HL-60 (cell line): ENCODE measurements around the gene PRKAG1.

Experiments used
- DNase-seq, 2 experiments: peaks; one replicate each; pipeline ENCODE4 v3.0.0-alpha.2; 2010 to 2020; ENCODE audit warnings: low read depth in 1 of 2, low spot score in 1 of 2
- H3K27ac ChIP-seq: fragments of 250-450 bp; sonication (Bioruptor Pico); replicated peaks from 2 replicates; pipeline ENCODE4 v1.5.1; 2020; ENCODE audit warnings: mild to moderate bottlenecking, moderate library complexity
- H3K27me3 ChIP-seq: fragments of 250-450 bp; sonication (Bioruptor Pico); 2 replicates; pipeline ENCODE4 v1.5.1; 2021; ENCODE audit warnings: mild to moderate bottlenecking, moderate library complexity; ENCODE audit not compliant: insufficient read depth, poor library complexity, severe bottlenecking
- H3K4me3 ChIP-seq: replicated peaks from 2 replicates; pipeline ENCODE4 v1.5.1; 2011; ENCODE audit warnings: mild to moderate bottlenecking, control low read depth, low read length; ENCODE audit not compliant: insufficient read depth
- GABPA ChIP-seq: IDR thresholded peaks from 2 replicates; pipeline ENCODE4 v1.6.1; 2012; ENCODE audit warnings: low read depth
- POLR2AphosphoS5 ChIP-seq: IDR thresholded peaks from 2 replicates; pipeline ENCODE4 v1.6.1; 2012; ENCODE audit warnings: low read depth
- SPI1 ChIP-seq: IDR thresholded peaks from 2 replicates; pipeline ENCODE4 v1.6.1; 2012; ENCODE audit warnings: low read depth, mild to moderate bottlenecking, borderline replicate concordance
- TF ChIP-seq, protein P1 (sequence below): IDR thresholded peaks from one replicate; pipeline ENCODE4 v1.5.1; 2011; ENCODE audit warnings: low read length, control low read depth, inconsistent platforms; ENCODE audit not compliant: insufficient read depth
- TF ChIP-seq, protein P2 (sequence below): IDR thresholded peaks from 2 replicates; pipeline ENCODE4 v1.6.1; 2012; ENCODE audit warnings: low read depth; ENCODE audit not compliant: insufficient replicate concordance

The PRKAG1 gene

GRCh38 chr12:48972213-48972951 is 46.2 kb downstream of the PRKAG1 start:
- TF ChIP-seq SPI1 = no peak
- TF ChIP-seq, protein P1, sequence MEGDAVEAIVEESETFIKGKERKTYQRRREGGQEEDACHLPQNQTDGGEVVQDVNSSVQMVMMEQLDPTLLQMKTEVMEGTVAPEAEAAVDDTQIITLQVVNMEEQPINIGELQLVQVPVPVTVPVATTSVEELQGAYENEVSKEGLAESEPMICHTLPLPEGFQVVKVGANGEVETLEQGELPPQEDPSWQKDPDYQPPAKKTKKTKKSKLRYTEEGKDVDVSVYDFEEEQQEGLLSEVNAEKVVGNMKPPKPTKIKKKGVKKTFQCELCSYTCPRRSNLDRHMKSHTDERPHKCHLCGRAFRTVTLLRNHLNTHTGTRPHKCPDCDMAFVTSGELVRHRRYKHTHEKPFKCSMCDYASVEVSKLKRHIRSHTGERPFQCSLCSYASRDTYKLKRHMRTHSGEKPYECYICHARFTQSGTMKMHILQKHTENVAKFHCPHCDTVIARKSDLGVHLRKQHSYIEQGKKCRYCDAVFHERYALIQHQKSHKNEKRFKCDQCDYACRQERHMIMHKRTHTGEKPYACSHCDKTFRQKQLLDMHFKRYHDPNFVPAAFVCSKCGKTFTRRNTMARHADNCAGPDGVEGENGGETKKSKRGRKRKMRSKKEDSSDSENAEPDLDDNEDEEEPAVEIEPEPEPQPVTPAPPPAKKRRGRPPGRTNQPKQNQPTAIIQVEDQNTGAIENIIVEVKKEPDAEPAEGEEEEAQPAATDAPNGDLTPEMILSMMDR = peak; percentile 11
- TF ChIP-seq, protein P2, sequence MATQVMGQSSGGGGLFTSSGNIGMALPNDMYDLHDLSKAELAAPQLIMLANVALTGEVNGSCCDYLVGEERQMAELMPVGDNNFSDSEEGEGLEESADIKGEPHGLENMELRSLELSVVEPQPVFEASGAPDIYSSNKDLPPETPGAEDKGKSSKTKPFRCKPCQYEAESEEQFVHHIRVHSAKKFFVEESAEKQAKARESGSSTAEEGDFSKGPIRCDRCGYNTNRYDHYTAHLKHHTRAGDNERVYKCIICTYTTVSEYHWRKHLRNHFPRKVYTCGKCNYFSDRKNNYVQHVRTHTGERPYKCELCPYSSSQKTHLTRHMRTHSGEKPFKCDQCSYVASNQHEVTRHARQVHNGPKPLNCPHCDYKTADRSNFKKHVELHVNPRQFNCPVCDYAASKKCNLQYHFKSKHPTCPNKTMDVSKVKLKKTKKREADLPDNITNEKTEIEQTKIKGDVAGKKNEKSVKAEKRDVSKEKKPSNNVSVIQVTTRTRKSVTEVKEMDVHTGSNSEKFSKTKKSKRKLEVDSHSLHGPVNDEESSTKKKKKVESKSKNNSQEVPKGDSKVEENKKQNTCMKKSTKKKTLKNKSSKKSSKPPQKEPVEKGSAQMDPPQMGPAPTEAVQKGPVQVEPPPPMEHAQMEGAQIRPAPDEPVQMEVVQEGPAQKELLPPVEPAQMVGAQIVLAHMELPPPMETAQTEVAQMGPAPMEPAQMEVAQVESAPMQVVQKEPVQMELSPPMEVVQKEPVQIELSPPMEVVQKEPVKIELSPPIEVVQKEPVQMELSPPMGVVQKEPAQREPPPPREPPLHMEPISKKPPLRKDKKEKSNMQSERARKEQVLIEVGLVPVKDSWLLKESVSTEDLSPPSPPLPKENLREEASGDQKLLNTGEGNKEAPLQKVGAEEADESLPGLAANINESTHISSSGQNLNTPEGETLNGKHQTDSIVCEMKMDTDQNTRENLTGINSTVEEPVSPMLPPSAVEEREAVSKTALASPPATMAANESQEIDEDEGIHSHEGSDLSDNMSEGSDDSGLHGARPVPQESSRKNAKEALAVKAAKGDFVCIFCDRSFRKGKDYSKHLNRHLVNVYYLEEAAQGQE = no peak
- peak overlapping the region; percentile 55 for H3K4me3 ChIP-seq
- peak; percentile 43 to 78 for DNase-seq
- no peak overlapping the region for H3K27ac ChIP-seq
- peaks cover 35% of the 10 kb centered on the region for H3K27me3 ChIP-seq

DNA sequence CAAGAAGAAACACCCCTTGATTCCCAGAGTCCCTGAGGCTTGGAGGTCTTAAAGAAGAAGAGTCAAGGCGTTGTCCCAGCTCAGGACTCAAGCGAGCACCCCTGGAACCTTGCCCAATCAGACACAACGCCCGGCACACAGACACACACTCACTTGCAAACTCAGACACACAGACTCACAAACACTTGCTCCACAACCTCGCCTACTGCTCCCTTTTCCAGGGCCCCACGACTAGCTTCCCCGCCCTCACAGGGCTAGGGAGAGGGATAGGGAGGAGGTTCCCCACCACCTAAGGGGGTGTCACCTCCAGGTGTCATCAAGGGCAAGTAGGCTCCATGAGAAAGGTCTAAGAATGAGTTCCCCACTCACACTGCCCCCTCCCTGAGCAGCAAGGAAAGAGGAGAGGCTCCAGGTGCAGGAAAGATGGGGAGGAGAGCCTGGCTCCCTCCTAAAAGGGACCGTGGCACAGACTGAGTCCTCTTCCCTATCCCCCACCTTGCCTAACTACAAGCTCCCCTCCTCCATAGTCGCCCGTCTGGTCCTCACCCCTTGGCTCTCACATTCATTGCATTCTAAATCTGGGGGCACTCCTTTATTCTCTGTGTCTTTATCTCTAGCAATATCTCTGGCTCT is 47.8 kb downstream of the PRKAG1 start:
- Histone ChIP-seq H3K27ac (no peak overlapping the region), H3K27me3 (peaks cover 28% of the 10 kb centered on the region), H3K4me3 (peak overlapping the region; percentile 55)
- TF ChIP-seq, protein P2 = no peak
- DNase-seq = no peak

- TF ChIP-seq, protein P1 = no peak
- TF ChIP-seq, protein P2 = no peak
- TF ChIP-seq SPI1 = no peak
- no peak for TF ChIP-seq POLR2AphosphoS5
- no peak for TF ChIP-seq GABPA
- no peak for DNase-seq
Measured at GRCh38 chr12:48969833-48970701, 48.5 kb downstream of the PRKAG1 start.

More at GRCh38 chr12:48969833-48970701, 48.5 kb downstream of the PRKAG1 start:
- no peak overlapping the region for H3K27ac ChIP-seq
- peak overlapping the region; percentile 55 for H3K4me3 ChIP-seq
- H3K27me3 ChIP-seq = peaks cover 28% of the 10 kb centered on the region
